Muscle of back (tissue), 11 donors: ENCODE measurements around the gene C5AR1. TPM values are rescaled to one million over a fixed set of nuclear protein-coding genes. Genes with fewer than 3 reads are reported as not detected.
"Not testable (repeated sequence)": the region's sequence is repeated elsewhere in the genome, so short reads cannot be mapped to it uniquely, and the experiment has no call there.

ENCODE experiments used
- DNase-seq, 3 donors: peaks; one replicate each; pipeline versions ENCODE4 v3.0.0 to v3.0.0-alpha.2; 2013
- polyA plus RNA-seq, 10 donors: library from polyadenylated mRNA; unstranded; fragments of 120-200 nt; gene quantifications; one replicate each; pipeline ENCODE4 v1.2.1, GENCODE V29; 2013; ENCODE audit not compliant: insufficient read length in 10 of 10

The C5AR1 gene
- polyA plus RNA-seq, 10 donors: 1.5 to 3.5 (median 2.3) TPM

- peak in 1 of 3 donors; percentile 46 for DNase-seq
Measured at GRCh38 chr19:47330466-47330869, 20.8 kb downstream of the C5AR1 start.

GRCh38 chr19:47331490-47331889 is 21.8 kb downstream of the C5AR1 start:
- DNase-seq: no peak

GRCh38 chr19:47331931-47332547 is 22.4 kb downstream of the C5AR1 start, which contains the start of gene C5AR2:
Gene C5AR2, plus strand, starts transcription at chr19:47332175. Its CDS starts 8,625 bp downstream, at chr19:47340800.
- peak in 1 of 3 donors; percentile 36 for DNase-seq

- peak in 1 of 3 donors; percentile 40 for DNase-seq
Measured at GRCh38 chr19:47336765-47337718, 27.4 kb downstream of the C5AR1 start.

GRCh38 chr19:47339196-47339880 is 29.7 kb downstream of the C5AR1 start:
- DNase-seq: no peak

- DNase-seq: no peak
Measured at GRCh38 chr19:47340477-47341208, 31.0 kb downstream of the C5AR1 start.

- DNase-seq: no peak
Measured at GRCh38 chr19:47341734-47342133, 32.1 kb downstream of the C5AR1 start.

GRCh38 chr19:47343194-47343802 is 33.6 kb downstream of the C5AR1 start:
- DNase-seq: no peak

GRCh38 chr19:47344425-47344824 is 34.8 kb downstream of the C5AR1 start:
- no peak for DNase-seq

GRCh38 chr19:47346024-47346423 is 36.4 kb downstream of the C5AR1 start:
- not testable (repeated sequence) for DNase-seq

GRCh38 chr19:47348819-47349795 is 39.4 kb downstream of the C5AR1 start, which contains the start of gene DHX34:
Gene DHX34, plus strand, starts transcription at chr19:47349315. Its CDS starts 3,716 bp downstream, at chr19:47353031.
- DNase-seq: peak; percentile 98 to 99 (median 98)

- DNase-seq: no peak
Measured at GRCh38 chr19:47350630-47351029, 41.0 kb downstream of the C5AR1 start.

GRCh38 chr19:47351548-47351947 is 41.9 kb downstream of the C5AR1 start:
- DNase-seq: no peak

GRCh38 chr19:47352095-47352494 is 42.4 kb downstream of the C5AR1 start:
- DNase-seq: no peak

- DNase-seq: no peak
Measured at GRCh38 chr19:47353307-47353712, 43.6 kb downstream of the C5AR1 start.

- no peak for DNase-seq
Measured at GRCh38 chr19:47356900-47357299, 47.2 kb downstream of the C5AR1 start.

GRCh38 chr19:47357788-47358680 is 48.4 kb downstream of the C5AR1 start:
- no peak for DNase-seq

- no peak for DNase-seq
Measured at GRCh38 chr19:47358936-47359335, 49.3 kb downstream of the C5AR1 start.

- no peak for DNase-seq
Measured at GRCh38 chr19:47362321-47362720, 52.7 kb downstream of the C5AR1 start.
